ENCODE data around the gene THSD7A. TPM values are rescaled to one million over a fixed set of nuclear protein-coding genes. Genes with fewer than 3 reads are reported as not detected.

The THSD7A gene
- total and polyA plus RNA-seq, 10 of the 15 experiments (the other 5 are each of a cell fraction or from before 2014, with no cell fraction given): 0.03 to 0.09 (median 0.03) TPM; not detected in 7

DNA sequence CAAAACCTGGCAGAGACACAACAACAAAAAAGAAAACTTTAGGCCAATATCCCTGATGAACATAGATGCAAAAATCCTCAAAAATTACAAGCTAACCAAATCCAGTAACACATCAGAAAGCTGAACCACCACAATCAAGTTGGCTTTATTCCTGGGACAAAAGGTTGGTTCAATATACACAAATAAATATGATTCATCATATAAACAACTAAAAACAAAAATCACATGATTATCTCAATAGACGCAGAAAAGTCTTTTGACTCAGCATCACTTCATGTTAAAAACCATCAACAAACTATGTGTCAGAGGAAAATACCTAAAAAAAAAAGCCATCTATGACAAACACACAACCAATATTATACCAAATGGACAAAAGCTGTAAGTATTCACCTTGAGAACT, 283.5 kb downstream of the THSD7A start (continued):
- TF ChIP-seq, protein P1, sequence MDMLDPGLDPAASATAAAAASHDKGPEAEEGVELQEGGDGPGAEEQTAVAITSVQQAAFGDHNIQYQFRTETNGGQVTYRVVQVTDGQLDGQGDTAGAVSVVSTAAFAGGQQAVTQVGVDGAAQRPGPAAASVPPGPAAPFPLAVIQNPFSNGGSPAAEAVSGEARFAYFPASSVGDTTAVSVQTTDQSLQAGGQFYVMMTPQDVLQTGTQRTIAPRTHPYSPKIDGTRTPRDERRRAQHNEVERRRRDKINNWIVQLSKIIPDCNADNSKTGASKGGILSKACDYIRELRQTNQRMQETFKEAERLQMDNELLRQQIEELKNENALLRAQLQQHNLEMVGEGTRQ (IDR thresholded peaks at IDR 0.05; ENCODE audit: borderline replicate concordance, low read depth, low read length): no peak
- no peak for TF ChIP-seq LARP7 (IDR thresholded peaks at IDR 0.05)
- no peak for TF ChIP-seq CHD4 (IDR thresholded peaks at IDR 0.05)
- no peak for TF ChIP-seq MEF2B (IDR thresholded peaks at IDR 0.05; ENCODE audit: partially characterized antibody, poor library complexity, severe bottlenecking)
- TF ChIP-seq, protein P2, sequence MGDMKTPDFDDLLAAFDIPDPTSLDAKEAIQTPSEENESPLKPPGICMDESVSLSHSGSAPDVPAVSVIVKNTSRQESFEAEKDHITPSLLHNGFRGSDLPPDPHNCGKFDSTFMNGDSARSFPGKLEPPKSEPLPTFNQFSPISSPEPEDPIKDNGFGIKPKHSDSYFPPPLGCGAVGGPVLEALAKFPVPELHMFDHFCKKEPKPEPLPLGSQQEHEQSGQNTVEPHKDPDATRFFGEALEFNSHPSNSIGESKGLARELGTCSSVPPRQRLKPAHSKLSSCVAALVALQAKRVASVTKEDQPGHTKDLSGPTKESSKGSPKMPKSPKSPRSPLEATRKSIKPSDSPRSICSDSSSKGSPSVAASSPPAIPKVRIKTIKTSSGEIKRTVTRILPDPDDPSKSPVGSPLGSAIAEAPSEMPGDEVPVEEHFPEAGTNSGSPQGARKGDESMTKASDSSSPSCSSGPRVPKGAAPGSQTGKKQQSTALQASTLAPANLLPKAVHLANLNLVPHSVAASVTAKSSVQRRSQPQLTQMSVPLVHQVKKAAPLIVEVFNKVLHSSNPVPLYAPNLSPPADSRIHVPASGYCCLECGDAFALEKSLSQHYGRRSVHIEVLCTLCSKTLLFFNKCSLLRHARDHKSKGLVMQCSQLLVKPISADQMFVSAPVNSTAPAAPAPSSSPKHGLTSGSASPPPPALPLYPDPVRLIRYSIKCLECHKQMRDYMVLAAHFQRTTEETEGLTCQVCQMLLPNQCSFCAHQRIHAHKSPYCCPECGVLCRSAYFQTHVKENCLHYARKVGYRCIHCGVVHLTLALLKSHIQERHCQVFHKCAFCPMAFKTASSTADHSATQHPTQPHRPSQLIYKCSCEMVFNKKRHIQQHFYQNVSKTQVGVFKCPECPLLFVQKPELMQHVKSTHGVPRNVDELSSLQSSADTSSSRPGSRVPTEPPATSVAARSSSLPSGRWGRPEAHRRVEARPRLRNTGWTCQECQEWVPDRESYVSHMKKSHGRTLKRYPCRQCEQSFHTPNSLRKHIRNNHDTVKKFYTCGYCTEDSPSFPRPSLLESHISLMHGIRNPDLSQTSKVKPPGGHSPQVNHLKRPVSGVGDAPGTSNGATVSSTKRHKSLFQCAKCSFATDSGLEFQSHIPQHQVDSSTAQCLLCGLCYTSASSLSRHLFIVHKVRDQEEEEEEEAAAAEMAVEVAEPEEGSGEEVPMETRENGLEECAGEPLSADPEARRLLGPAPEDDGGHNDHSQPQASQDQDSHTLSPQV (IDR thresholded peaks at IDR 0.05): no peak
- TF ChIP-seq IKZF2 (IDR thresholded peaks at IDR 0.05): no peak
- TF ChIP-seq TCF7 (IDR thresholded peaks at IDR 0.05; ENCODE audit: borderline replicate concordance): no peak
- TF ChIP-seq, protein P3, sequence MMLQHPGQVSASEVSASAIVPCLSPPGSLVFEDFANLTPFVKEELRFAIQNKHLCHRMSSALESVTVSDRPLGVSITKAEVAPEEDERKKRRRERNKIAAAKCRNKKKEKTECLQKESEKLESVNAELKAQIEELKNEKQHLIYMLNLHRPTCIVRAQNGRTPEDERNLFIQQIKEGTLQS (IDR thresholded peaks at IDR 0.05; ENCODE audit: borderline replicate concordance, extremely low read depth, low read depth, low read length): no peak
